Measurements from ENCODE around the gene USP7. TPM values are rescaled to one million over a fixed set of nuclear protein-coding genes. Genes with fewer than 3 reads are reported as not detected.

Gene USP7
- total and polyA plus RNA-seq, 8 donors, result 70.4 to 159 (median 119) TPM

- H3K4me1 ChIP-seq, result no peaks in the 10 kb centered on the region
- no peak for TF ChIP-seq CTCF (IDR thresholded peaks at IDR 0.05)
- no peaks in the 10 kb centered on the region for H3K9me3 ChIP-seq
- no peak overlapping the region for H3K27ac ChIP-seq
- no peaks in the 10 kb centered on the region for H3K27me3 ChIP-seq
- ATAC-seq (no peak), DNase-seq (no peak)
- H3K4me3 ChIP-seq, result no peak overlapping the region
- intact Hi-C loops (cut with DNase I), result no loop called here
- H3K36me3 ChIP-seq, result peaks cover 4 to 100% of the 10 kb centered on the region in 2 donors
Observed at GRCh38 chr16:8914098-8914497, 49.6 kb downstream of the USP7 start.

- no peak for TF ChIP-seq CTCF (IDR thresholded peaks at IDR 0.05)
- Histone ChIP-seq H3K4me3 (no peak overlapping the region), H3K27me3 (no peaks in the 10 kb centered on the region), H3K36me3 (peaks cover 4 to 100% of the 10 kb centered on the region in 2 donors), H3K27ac (no peak overlapping the region), H3K9me3 (no peaks in the 10 kb centered on the region), H3K4me1 (no peaks in the 10 kb centered on the region)
- intact Hi-C loops (cut with DNase I), result no loop called here
- ATAC-seq, result no peak
- DNase-seq, result no peak
Observed at GRCh38 chr16:8912793-8913192, 50.9 kb downstream of the USP7 start.

GRCh38 chr16:8910811-8911210 is 52.9 kb downstream of the USP7 start:
- DNase-seq (no peak), ATAC-seq (no peak)
- Histone ChIP-seq H3K27me3 (no peaks in the 10 kb centered on the region), H3K36me3 (peaks cover 14 to 100% of the 10 kb centered on the region in 2 donors), H3K4me1 (peaks cover 0 to 4% of the 10 kb centered on the region in 2 donors), H3K4me3 (no peak overlapping the region), H3K27ac (no peak overlapping the region), H3K9me3 (no peaks in the 10 kb centered on the region)
- no peak for TF ChIP-seq CTCF (IDR thresholded peaks at IDR 0.05)
- intact Hi-C loops (cut with DNase I), result no loop called here

GRCh38 chr16:8908810-8909468 is 54.8 kb downstream of the USP7 start:
- no peak for DNase-seq
- H3K36me3 ChIP-seq, result peaks cover 10 to 100% of the 10 kb centered on the region in 2 donors
- no peak for TF ChIP-seq CTCF (IDR thresholded peaks at IDR 0.05)

GRCh38 chr16:8907096-8907495 is 56.6 kb downstream of the USP7 start:
- H3K27ac ChIP-seq, result no peak overlapping the region
- H3K4me1 ChIP-seq, result peaks cover 0 to 4% of the 10 kb centered on the region in 2 donors
- no peak for TF ChIP-seq CTCF (IDR thresholded peaks at IDR 0.05)
- H3K36me3 ChIP-seq, result peaks cover 10 to 100% of the 10 kb centered on the region in 2 donors
- intact Hi-C loops (cut with DNase I), result loop anchor here in 1 of 2 donors (10.0 kb wide), 1 partner anchor 98 kb away; no protein-coding TSS in a partner anchor
- no peaks in the 10 kb centered on the region for H3K9me3 ChIP-seq
- ATAC-seq, result no peak
- H3K4me3 ChIP-seq, result no peak overlapping the region
- H3K27me3 ChIP-seq, result no peaks in the 10 kb centered on the region
- no peak for DNase-seq

More at GRCh38 chr16:8908810-8909468, 54.8 kb downstream of the USP7 start:
- no peaks in the 10 kb centered on the region for H3K9me3 ChIP-seq
- intact Hi-C loops (cut with DNase I), result loop anchor here in 1 of 2 donors (10.0 kb wide), 1 partner anchor 96 kb away; no protein-coding TSS in a partner anchor
- no peaks in the 10 kb centered on the region for H3K27me3 ChIP-seq
- peak; percentile 15 for ATAC-seq
- no peak overlapping the region for H3K4me3 ChIP-seq
- peaks cover 0 to 4% of the 10 kb centered on the region in 2 donors for H3K4me1 ChIP-seq
- H3K27ac ChIP-seq, result no peak overlapping the region
